SH-SY5Y (cell line): ENCODE data around the gene ADA.

Experiments used
- GATA2 ChIP-seq: IDR thresholded peaks from 2 replicates; pipeline ENCODE4 v1.6.1; 2011; ENCODE audit warnings: mild to moderate bottlenecking, low read depth, low read length
- GATA3 ChIP-seq: IDR thresholded peaks from 2 replicates; pipeline ENCODE4 v1.6.1; 2011; ENCODE audit warnings: low read depth, mild to moderate bottlenecking, low read length, moderate library complexity

DNA sequence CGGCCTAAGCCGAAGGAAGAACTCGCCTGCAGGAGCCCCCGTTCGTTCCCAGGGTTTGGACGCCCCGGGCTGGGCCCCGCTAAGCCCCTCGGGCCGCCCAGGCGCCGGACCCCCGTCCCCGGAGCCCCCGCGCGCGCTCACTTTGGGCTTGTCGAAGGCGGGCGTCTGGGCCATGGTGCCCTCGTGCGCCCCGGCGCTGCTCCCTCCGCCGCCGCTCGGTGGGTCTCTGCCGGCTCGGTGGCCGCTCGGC lies 140 bp downstream of the ADA start:
- TF ChIP-seq GATA2 = no peak
- TF ChIP-seq GATA3 = no peak
